Measurements from ENCODE around the gene HS3ST1.

The HS3ST1 gene

GRCh38 chr4:11428231-11428898 is at the start of gene HS3ST1:
HS3ST1 (minus strand) TSS chr4:11428894; CDS start chr4:11400005, 28,889 bp downstream.
- H3K36me3 ChIP-seq (ENCODE audit: control insufficient read depth, insufficient read depth, low read length) = no peaks in the 10 kb centered on the region
- no peaks in the 10 kb centered on the region for H3K9me3 ChIP-seq (ENCODE audit: control insufficient read depth, insufficient read depth, low read length)
- H3K9ac ChIP-seq (ENCODE audit: low read depth, low read length) = peak within 1 kb of the TSS; percentile 1
- peak within 1 kb of the TSS; percentile 88 for H3K4me3 ChIP-seq (ENCODE audit: low read depth, low read length)
- peaks cover 2% of the 10 kb centered on the region for H3K4me1 ChIP-seq (ENCODE audit: control insufficient read depth, insufficient read depth, low read length)
- peaks cover 49% of the 10 kb centered on the region for H3K27me3 ChIP-seq (ENCODE audit: control insufficient read depth, insufficient read depth, low read length)

GRCh38 chr4:11475871-11476270 is 47.2 kb upstream of the HS3ST1 start:
- Histone ChIP-seq H3K27me3 (ENCODE audit: control insufficient read depth, insufficient read depth, low read length) (no peaks in the 10 kb centered on the region), H3K4me3 (ENCODE audit: low read depth, low read length) (no peak overlapping the region), H3K36me3 (ENCODE audit: control insufficient read depth, insufficient read depth, low read length) (no peaks in the 10 kb centered on the region), H3K9ac (ENCODE audit: low read depth, low read length) (no peak overlapping the region), H3K4me1 (ENCODE audit: control insufficient read depth, insufficient read depth, low read length) (peaks cover 2% of the 10 kb centered on the region), H3K9me3 (ENCODE audit: control insufficient read depth, insufficient read depth, low read length) (no peaks in the 10 kb centered on the region)

GRCh38 chr4:11474146-11474545 is 45.5 kb upstream of the HS3ST1 start:
- Histone ChIP-seq H3K27me3 (ENCODE audit: control insufficient read depth, insufficient read depth, low read length) (no peaks in the 10 kb centered on the region), H3K36me3 (ENCODE audit: control insufficient read depth, insufficient read depth, low read length) (no peaks in the 10 kb centered on the region), H3K4me3 (ENCODE audit: low read depth, low read length) (no peak overlapping the region), H3K9me3 (ENCODE audit: control insufficient read depth, insufficient read depth, low read length) (no peaks in the 10 kb centered on the region), H3K9ac (ENCODE audit: low read depth, low read length) (no peak overlapping the region), H3K4me1 (ENCODE audit: control insufficient read depth, insufficient read depth, low read length) (peaks cover 16% of the 10 kb centered on the region)

GRCh38 chr4:11472535-11472934 is 43.8 kb upstream of the HS3ST1 start:
- H3K9ac ChIP-seq (ENCODE audit: low read depth, low read length) = no peak overlapping the region
- H3K27me3 ChIP-seq (ENCODE audit: control insufficient read depth, insufficient read depth, low read length) = no peaks in the 10 kb centered on the region
- H3K4me3 ChIP-seq (ENCODE audit: low read depth, low read length) = no peak overlapping the region
- H3K4me1 ChIP-seq (ENCODE audit: control insufficient read depth, insufficient read depth, low read length) = peaks cover 17% of the 10 kb centered on the region
- H3K36me3 ChIP-seq (ENCODE audit: control insufficient read depth, insufficient read depth, low read length) = no peaks in the 10 kb centered on the region
- H3K9me3 ChIP-seq (ENCODE audit: control insufficient read depth, insufficient read depth, low read length) = no peaks in the 10 kb centered on the region

- no peaks in the 10 kb centered on the region for H3K36me3 ChIP-seq (ENCODE audit: control insufficient read depth, insufficient read depth, low read length)
- peaks cover 17% of the 10 kb centered on the region for H3K4me1 ChIP-seq (ENCODE audit: control insufficient read depth, insufficient read depth, low read length)
- no peak overlapping the region for H3K9ac ChIP-seq (ENCODE audit: low read depth, low read length)
- no peaks in the 10 kb centered on the region for H3K27me3 ChIP-seq (ENCODE audit: control insufficient read depth, insufficient read depth, low read length)
- no peak overlapping the region for H3K4me3 ChIP-seq (ENCODE audit: low read depth, low read length)
- no peaks in the 10 kb centered on the region for H3K9me3 ChIP-seq (ENCODE audit: control insufficient read depth, insufficient read depth, low read length)
These were observed 42.9 kb upstream of the HS3ST1 start for GRCh38 chr4:11471618-11472017.

GRCh38 chr4:11471046-11471441 is 42.4 kb upstream of the HS3ST1 start:
- H3K9ac ChIP-seq (ENCODE audit: low read depth, low read length) = no peak overlapping the region
- no peaks in the 10 kb centered on the region for H3K9me3 ChIP-seq (ENCODE audit: control insufficient read depth, insufficient read depth, low read length)
- no peak overlapping the region for H3K4me3 ChIP-seq (ENCODE audit: low read depth, low read length)
- H3K36me3 ChIP-seq (ENCODE audit: control insufficient read depth, insufficient read depth, low read length) = no peaks in the 10 kb centered on the region
- no peaks in the 10 kb centered on the region for H3K27me3 ChIP-seq (ENCODE audit: control insufficient read depth, insufficient read depth, low read length)
- H3K4me1 ChIP-seq (ENCODE audit: control insufficient read depth, insufficient read depth, low read length) = peaks cover 17% of the 10 kb centered on the region

GRCh38 chr4:11470438-11471045 is 41.8 kb upstream of the HS3ST1 start:
- Histone ChIP-seq H3K4me3 (ENCODE audit: low read depth, low read length) (no peak overlapping the region), H3K9me3 (ENCODE audit: control insufficient read depth, insufficient read depth, low read length) (no peaks in the 10 kb centered on the region), H3K27me3 (ENCODE audit: control insufficient read depth, insufficient read depth, low read length) (no peaks in the 10 kb centered on the region), H3K4me1 (ENCODE audit: control insufficient read depth, insufficient read depth, low read length) (peaks cover 17% of the 10 kb centered on the region), H3K36me3 (ENCODE audit: control insufficient read depth, insufficient read depth, low read length) (no peaks in the 10 kb centered on the region), H3K9ac (ENCODE audit: low read depth, low read length) (no peak overlapping the region)

- H3K27me3 ChIP-seq (ENCODE audit: control insufficient read depth, insufficient read depth, low read length) = no peaks in the 10 kb centered on the region
- no peak overlapping the region for H3K4me3 ChIP-seq (ENCODE audit: low read depth, low read length)
- H3K36me3 ChIP-seq (ENCODE audit: control insufficient read depth, insufficient read depth, low read length) = no peaks in the 10 kb centered on the region
- no peak overlapping the region for H3K9ac ChIP-seq (ENCODE audit: low read depth, low read length)
- H3K9me3 ChIP-seq (ENCODE audit: control insufficient read depth, insufficient read depth, low read length) = no peaks in the 10 kb centered on the region
- peaks cover 17% of the 10 kb centered on the region for H3K4me1 ChIP-seq (ENCODE audit: control insufficient read depth, insufficient read depth, low read length)
These were observed 41.1 kb upstream of the HS3ST1 start for GRCh38 chr4:11469650-11470437.

- H3K4me1 ChIP-seq (ENCODE audit: control insufficient read depth, insufficient read depth, low read length) = peaks cover 17% of the 10 kb centered on the region
- H3K9me3 ChIP-seq (ENCODE audit: control insufficient read depth, insufficient read depth, low read length) = no peaks in the 10 kb centered on the region
- H3K27me3 ChIP-seq (ENCODE audit: control insufficient read depth, insufficient read depth, low read length) = no peaks in the 10 kb centered on the region
- no peaks in the 10 kb centered on the region for H3K36me3 ChIP-seq (ENCODE audit: control insufficient read depth, insufficient read depth, low read length)
- H3K4me3 ChIP-seq (ENCODE audit: low read depth, low read length) = no peak overlapping the region
- no peak overlapping the region for H3K9ac ChIP-seq (ENCODE audit: low read depth, low read length)
These were observed 40.2 kb upstream of the HS3ST1 start for GRCh38 chr4:11468901-11469300.

- no peak overlapping the region for H3K4me3 ChIP-seq (ENCODE audit: low read depth, low read length)
- no peaks in the 10 kb centered on the region for H3K9me3 ChIP-seq (ENCODE audit: control insufficient read depth, insufficient read depth, low read length)
- peaks cover 17% of the 10 kb centered on the region for H3K4me1 ChIP-seq (ENCODE audit: control insufficient read depth, insufficient read depth, low read length)
- no peak overlapping the region for H3K9ac ChIP-seq (ENCODE audit: low read depth, low read length)
- no peaks in the 10 kb centered on the region for H3K27me3 ChIP-seq (ENCODE audit: control insufficient read depth, insufficient read depth, low read length)
- no peaks in the 10 kb centered on the region for H3K36me3 ChIP-seq (ENCODE audit: control insufficient read depth, insufficient read depth, low read length)
These were observed 39.2 kb upstream of the HS3ST1 start for GRCh38 chr4:11467931-11468330.

GRCh38 chr4:11463707-11464106 is 35.0 kb upstream of the HS3ST1 start:
- Histone ChIP-seq H3K36me3 (ENCODE audit: control insufficient read depth, insufficient read depth, low read length) (no peaks in the 10 kb centered on the region), H3K4me3 (ENCODE audit: low read depth, low read length) (no peak overlapping the region), H3K27me3 (ENCODE audit: control insufficient read depth, insufficient read depth, low read length) (no peaks in the 10 kb centered on the region), H3K4me1 (ENCODE audit: control insufficient read depth, insufficient read depth, low read length) (no peaks in the 10 kb centered on the region), H3K9me3 (ENCODE audit: control insufficient read depth, insufficient read depth, low read length) (no peaks in the 10 kb centered on the region), H3K9ac (ENCODE audit: low read depth, low read length) (no peak overlapping the region)

- Histone ChIP-seq H3K9me3 (ENCODE audit: control insufficient read depth, insufficient read depth, low read length) (no peaks in the 10 kb centered on the region), H3K27me3 (ENCODE audit: control insufficient read depth, insufficient read depth, low read length) (no peaks in the 10 kb centered on the region), H3K9ac (ENCODE audit: low read depth, low read length) (no peak overlapping the region), H3K4me3 (ENCODE audit: low read depth, low read length) (no peak overlapping the region), H3K36me3 (ENCODE audit: control insufficient read depth, insufficient read depth, low read length) (no peaks in the 10 kb centered on the region), H3K4me1 (ENCODE audit: control insufficient read depth, insufficient read depth, low read length) (no peaks in the 10 kb centered on the region)
These were observed 27.7 kb upstream of the HS3ST1 start for GRCh38 chr4:11456401-11456800.
